ENCODE measurements around the gene MVK.

MVK gene

DNA sequence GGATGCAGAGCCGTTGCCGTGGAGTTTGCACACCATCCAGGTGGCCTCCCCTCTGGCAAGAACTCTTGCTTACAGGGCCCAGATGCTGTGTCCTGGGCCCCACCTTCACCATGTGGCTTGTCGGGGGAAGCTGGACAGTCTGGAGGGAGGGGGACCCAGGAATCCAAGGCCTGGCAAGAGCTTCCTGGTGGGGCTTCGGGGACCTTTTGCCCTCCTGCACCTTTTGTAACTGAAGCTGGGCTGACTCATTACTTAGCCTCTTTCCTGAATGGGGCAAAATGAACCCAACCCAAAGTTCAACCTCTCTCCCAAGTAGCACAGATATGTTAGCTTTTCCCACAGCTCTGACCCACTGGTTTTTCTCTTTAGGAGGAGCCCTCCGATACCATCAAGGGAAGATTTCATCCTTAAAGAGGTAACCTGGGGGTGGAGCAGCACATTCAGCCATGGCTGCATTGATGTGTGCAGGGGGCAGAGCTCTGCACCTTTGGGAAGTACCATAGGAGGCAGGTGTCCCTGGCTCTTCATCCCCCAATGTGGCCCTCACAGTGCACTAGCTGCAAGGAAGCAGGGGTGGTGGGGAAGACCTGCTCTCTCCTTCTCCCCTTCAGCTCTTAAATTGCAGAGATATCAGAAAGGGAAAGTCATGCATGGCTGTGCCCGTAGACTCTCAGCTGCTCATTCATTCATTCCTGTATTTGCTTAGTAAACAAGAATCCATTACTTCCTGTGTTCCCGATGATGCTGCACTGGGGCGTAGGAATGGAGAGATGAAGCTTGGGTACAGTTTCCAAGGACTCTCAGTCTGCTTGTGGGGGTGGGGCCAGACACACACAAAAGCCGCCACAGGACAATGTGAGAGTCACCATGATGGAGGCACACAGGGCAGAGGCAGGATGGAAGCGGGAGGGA is 13.0 kb downstream of the MVK start:
- no peak overlapping the region for H3K4me3 ChIP-seq (ENCODE audit: low read depth, low read length)
- TF ChIP-seq, protein P1, sequence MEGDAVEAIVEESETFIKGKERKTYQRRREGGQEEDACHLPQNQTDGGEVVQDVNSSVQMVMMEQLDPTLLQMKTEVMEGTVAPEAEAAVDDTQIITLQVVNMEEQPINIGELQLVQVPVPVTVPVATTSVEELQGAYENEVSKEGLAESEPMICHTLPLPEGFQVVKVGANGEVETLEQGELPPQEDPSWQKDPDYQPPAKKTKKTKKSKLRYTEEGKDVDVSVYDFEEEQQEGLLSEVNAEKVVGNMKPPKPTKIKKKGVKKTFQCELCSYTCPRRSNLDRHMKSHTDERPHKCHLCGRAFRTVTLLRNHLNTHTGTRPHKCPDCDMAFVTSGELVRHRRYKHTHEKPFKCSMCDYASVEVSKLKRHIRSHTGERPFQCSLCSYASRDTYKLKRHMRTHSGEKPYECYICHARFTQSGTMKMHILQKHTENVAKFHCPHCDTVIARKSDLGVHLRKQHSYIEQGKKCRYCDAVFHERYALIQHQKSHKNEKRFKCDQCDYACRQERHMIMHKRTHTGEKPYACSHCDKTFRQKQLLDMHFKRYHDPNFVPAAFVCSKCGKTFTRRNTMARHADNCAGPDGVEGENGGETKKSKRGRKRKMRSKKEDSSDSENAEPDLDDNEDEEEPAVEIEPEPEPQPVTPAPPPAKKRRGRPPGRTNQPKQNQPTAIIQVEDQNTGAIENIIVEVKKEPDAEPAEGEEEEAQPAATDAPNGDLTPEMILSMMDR (IDR thresholded peaks at IDR 0.05; ENCODE audit: insufficient read depth, low read depth, low read length, missing control alignments): no peak
- no peak for DNase-seq (ENCODE audit: low read depth)

DNA sequence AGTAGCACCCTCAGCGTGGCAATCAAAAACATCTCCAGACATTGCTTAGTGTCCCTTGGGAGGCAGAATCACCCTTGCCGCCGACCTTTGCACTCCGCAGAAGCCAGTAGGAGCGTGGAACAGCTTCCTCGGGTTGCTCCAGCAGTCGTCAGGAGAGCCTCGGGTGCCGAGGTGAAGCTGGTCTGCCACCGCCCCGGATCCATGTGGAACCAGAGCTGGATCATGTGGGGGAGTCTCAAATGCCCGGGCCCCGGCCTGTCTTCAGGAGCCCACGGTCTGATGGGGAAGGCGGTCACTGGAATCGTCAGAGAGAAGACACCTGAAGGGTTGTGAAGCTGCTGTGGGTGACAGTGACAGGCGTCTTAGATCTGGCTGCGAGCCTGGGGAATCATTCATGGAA is 14.3 kb downstream of the MVK start:
- TF ChIP-seq, protein P1 (IDR thresholded peaks at IDR 0.05; ENCODE audit: insufficient read depth, low read depth, low read length, missing control alignments): no peak
- no peak overlapping the region for H3K4me3 ChIP-seq (ENCODE audit: low read depth, low read length)
- DNase-seq (ENCODE audit: low read depth): no peak

DNA sequence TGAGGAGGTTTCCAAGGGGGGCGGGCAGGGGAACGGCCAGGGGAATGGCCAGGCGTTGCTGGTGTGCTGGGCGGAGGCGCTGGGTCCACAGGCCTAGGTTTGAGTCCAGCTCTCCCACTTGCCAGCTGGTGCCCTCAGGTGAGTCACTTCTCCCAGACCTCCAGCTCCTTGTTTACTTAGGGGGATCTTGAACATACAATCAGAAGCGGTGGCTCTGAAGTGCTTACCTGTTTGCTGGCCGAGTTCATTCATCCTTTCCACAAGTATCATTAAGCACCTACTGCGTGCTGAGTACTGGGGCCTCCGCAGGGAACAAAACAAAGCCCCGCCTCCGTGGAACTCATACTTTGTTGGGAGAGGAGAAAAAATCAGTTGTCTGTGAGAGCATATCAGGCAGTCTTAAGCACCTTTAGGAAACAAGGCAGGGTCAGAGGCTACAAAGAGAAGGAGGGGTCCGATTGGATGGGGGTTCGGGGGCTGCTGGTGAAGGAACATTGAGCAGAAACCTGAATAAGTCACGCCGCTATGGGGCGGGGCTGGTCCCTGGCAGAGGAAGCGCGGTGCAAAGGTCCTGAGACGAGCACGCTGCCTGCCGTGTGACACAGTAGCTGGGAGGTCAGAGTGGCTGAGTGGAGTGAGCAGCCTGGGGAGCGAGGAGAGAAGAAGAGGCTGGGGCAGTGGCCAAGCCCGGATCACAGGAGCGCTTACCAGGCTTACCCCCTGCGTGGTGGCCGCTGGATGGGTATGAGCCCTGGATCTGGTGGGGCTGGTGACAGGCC is 15.1 kb downstream of the MVK start:
- TF ChIP-seq, protein P1 (IDR thresholded peaks at IDR 0.05; ENCODE audit: insufficient read depth, low read depth, low read length, missing control alignments): no peak

GRCh38 chr12:109589240-109589590 is 15.6 kb downstream of the MVK start:
- H3K4me3 ChIP-seq (ENCODE audit: low read depth, low read length): no peak overlapping the region
- TF ChIP-seq, protein P1 (IDR thresholded peaks at IDR 0.05; ENCODE audit: insufficient read depth, low read depth, low read length, missing control alignments): no peak
- DNase-seq (ENCODE audit: low read depth): no peak

More for the DNA sequence above, 15.1 kb downstream of the MVK start:
- DNase-seq (ENCODE audit: low read depth): no peak
- no peak overlapping the region for H3K4me3 ChIP-seq (ENCODE audit: low read depth, low read length)

DNA sequence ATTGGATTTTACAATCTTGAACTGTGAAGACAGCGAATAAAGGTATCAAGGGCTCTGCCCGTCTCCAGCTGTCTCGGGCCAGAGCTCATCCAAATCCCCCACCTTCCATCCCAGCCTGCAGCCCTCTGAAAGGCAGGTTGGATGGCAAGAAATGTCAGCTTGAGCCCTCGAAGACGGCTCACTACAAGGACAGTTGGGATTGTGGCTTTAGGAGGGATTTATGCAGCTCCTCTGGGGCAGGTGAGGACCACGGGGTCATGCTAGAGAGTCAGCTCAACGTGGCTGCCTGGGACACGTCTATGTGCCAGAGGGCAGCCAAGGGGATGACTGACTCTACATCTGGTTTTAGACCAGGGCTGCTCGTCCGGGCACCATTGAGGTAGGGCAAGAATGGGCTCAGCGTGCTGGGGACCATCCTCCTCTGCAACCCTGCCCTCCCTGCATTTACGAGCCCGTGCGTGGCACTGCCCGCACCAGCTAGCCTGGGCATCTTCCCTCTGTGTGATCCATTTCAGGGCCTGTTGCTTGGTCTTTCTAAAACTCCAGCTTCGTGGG is 16.2 kb downstream of the MVK start:
- no peak for DNase-seq (ENCODE audit: low read depth)
- TF ChIP-seq, protein P1 (IDR thresholded peaks at IDR 0.05; ENCODE audit: insufficient read depth, low read depth, low read length, missing control alignments): no peak
- no peak overlapping the region for H3K4me3 ChIP-seq (ENCODE audit: low read depth, low read length)

- TF ChIP-seq, protein P1 (IDR thresholded peaks at IDR 0.05; ENCODE audit: insufficient read depth, low read depth, low read length, missing control alignments): no peak
- no peak for DNase-seq (ENCODE audit: low read depth)
- H3K4me3 ChIP-seq (ENCODE audit: low read depth, low read length): no peak overlapping the region
Measured at GRCh38 chr12:109590566-109590965, 17.0 kb downstream of the MVK start.

All from GM12865 (cell line).